B cell (primary cell): ENCODE measurements around the gene BHLHE40. TPM values are rescaled to one million over a fixed set of nuclear protein-coding genes. Genes with fewer than 3 reads are reported as not detected.
A peak's percentile ranks its signal among the peaks of the same experiment; 100 is the strongest.

ENCODE experiments used
- ATAC-seq: fragments of 200-7000 bp; cut with Tn5 transposase; one replicate; pipeline ENCODE4 v1.10.0; 2021; ENCODE audit warnings: low read depth, mild to moderate bottlenecking, moderate number of reproducible peaks, moderate library complexity
- CTCF ChIA-PET: fragments of 350-600 bp; sonication (Branson Sonifier 250); formaldehyde crosslinking; loops from one replicate; lab custom pipeline; 2021; ENCODE audit warnings: antibody characterized with exemption, inconsistent platforms; lab: Charles Lee
- POLR2A ChIA-PET: fragments of 350-600 bp; sonication (Branson Sonifier 250); formaldehyde crosslinking; loops from one replicate; lab custom pipeline; 2021; ENCODE audit warnings: antibody characterized with exemption; lab: Charles Lee
- DNase-seq: peaks from one replicate; pipeline ENCODE4 v3.0.0; 2013
- H2AFZ ChIP-seq: 2 replicates; pipeline ENCODE4 v1.6.1; 2012; ENCODE audit warnings: mild to moderate bottlenecking, low read depth, low read length; ENCODE audit not compliant: insufficient read depth, poor library complexity, severe bottlenecking
- H3K27ac ChIP-seq, 2 donors: 1 replicate in 1 of 2; 2 replicates in 1 of 2; pipeline ENCODE4 v1.5.1; 2012 to 2013; ENCODE audit warnings: low read length in 2 of 2, mild to moderate bottlenecking in 2 of 2, moderate library complexity in 1 of 2
- H3K27me3 ChIP-seq, 4 experiments: fragments of 200-600 bp in 1 of 4; sonication (generic) in 1 of 4; replicated peaks in 1 of 4; 1 replicate in 2 of 4; 2 replicates in 2 of 4; pipeline versions ENCODE4 v1.6.1 to v1.7.0; 2013 to 2016; ENCODE audit warnings: low read length in 3 of 4, mild to moderate bottlenecking in 2 of 4, mixed read lengths in 1 of 4, moderate library complexity in 1 of 4; ENCODE audit not compliant: insufficient read depth in 4 of 4, control insufficient read depth in 3 of 4; ENCODE audit errors: control extremely low read depth in 1 of 4
- H3K36me3 ChIP-seq, 2 experiments: replicated peaks in 1 of 2; 1 replicate in 1 of 2; 2 replicates in 1 of 2; pipeline versions ENCODE4 v1.6.1 to v1.7.1; 2013; ENCODE audit warnings: low read length in 1 of 2; ENCODE audit not compliant: insufficient read depth in 2 of 2, control insufficient read depth in 1 of 2; ENCODE audit errors: control extremely low read depth in 1 of 2, extremely low read depth in 1 of 2
- H3K4me1 ChIP-seq, 2 donors: fragments of 200-600 bp in 1 of 2; sonication (generic) in 1 of 2; 1 replicate in 1 of 2; 2 replicates in 1 of 2; pipeline versions ENCODE4 v1.5.1 to v1.6.1; 2013 to 2017; ENCODE audit warnings: low read length in 2 of 2; ENCODE audit not compliant: control insufficient read depth in 2 of 2, insufficient read depth in 2 of 2
- H3K4me2 ChIP-seq: replicated peaks from 2 replicates; pipeline ENCODE3; 2012; ENCODE audit warnings: mild to moderate bottlenecking, low read depth, low read length; ENCODE audit not compliant: poor library complexity, severe bottlenecking
- H3K4me3 ChIP-seq, 5 experiments: fragments of 200-600 bp in 1 of 5; sonication (generic) in 1 of 5; 1 replicate in 3 of 5; 2 replicates in 2 of 5; pipeline versions ENCODE4 v1.5.1 to v1.7.0; 2011 to 2016; ENCODE audit warnings: low read length in 4 of 5, mild to moderate bottlenecking in 4 of 5, low read depth in 2 of 5, control low read depth in 1 of 5, moderate library complexity in 1 of 5; ENCODE audit not compliant: insufficient read depth in 1 of 5; ENCODE audit errors: control extremely low read depth in 1 of 5, extremely low read depth in 1 of 5
- H3K79me2 ChIP-seq: fragments of 200-600 bp; sonication (generic); one replicate; pipeline ENCODE4 v1.6.0; 2016; ENCODE audit warnings: low read length; ENCODE audit not compliant: control insufficient read depth, insufficient read depth
- H3K9ac ChIP-seq: fragments of 200-600 bp; sonication (generic); 2 replicates; pipeline ENCODE4 v1.6.1; 2017; ENCODE audit warnings: mild to moderate bottlenecking, low read length, moderate library complexity
- H3K9me3 ChIP-seq, 3 donors: one replicate each; pipeline versions ENCODE4 v1.6.1 to v1.7.1; 2013; ENCODE audit warnings: low read length in 2 of 3; ENCODE audit not compliant: control insufficient read depth in 2 of 3, insufficient read depth in 1 of 3; ENCODE audit errors: control extremely low read depth in 1 of 3
- H4K20me1 ChIP-seq: 2 replicates; pipeline ENCODE4 v1.6.0; 2012; ENCODE audit warnings: mild to moderate bottlenecking, low read length; ENCODE audit not compliant: insufficient read depth, control insufficient read depth, poor library complexity, severe bottlenecking
- H3K27ac Mint-ChIP-seq: one replicate; pipeline ENCODE4 v1.8.0; 2021; ENCODE audit warnings: mixed read lengths
- H3K27me3 Mint-ChIP-seq: one replicate; pipeline ENCODE4 v1.8.0; 2021; ENCODE audit warnings: mixed read lengths
- H3K4me1 Mint-ChIP-seq: one replicate; pipeline ENCODE4 v1.8.0; 2021; ENCODE audit warnings: mixed read lengths
- H3K4me3 Mint-ChIP-seq: one replicate; pipeline ENCODE4 v1.8.0; 2021; ENCODE audit warnings: mixed read lengths
- H3K9me3 Mint-ChIP-seq: one replicate; pipeline ENCODE4 v1.8.0; 2022; ENCODE audit warnings: mixed read lengths; ENCODE audit not compliant: insufficient read depth
- CTCF ChIP-seq: fragments of 200-600 bp; IDR thresholded peaks from one replicate; pipeline ENCODE4 v1.8.0; 2022; ENCODE audit warnings: antibody characterized with exemption, mild to moderate bottlenecking
- EZH2 ChIP-seq: IDR thresholded peaks from 2 replicates; pipeline ENCODE4 v1.6.1; 2012; ENCODE audit warnings: borderline replicate concordance, low read depth, mild to moderate bottlenecking, moderate library complexity, low read length; ENCODE audit not compliant: insufficient read depth, poor library complexity, severe bottlenecking
- WGBS: methylation state at CpG from one replicate; pipeline ENCODE4 v1.1.5; 2013; ENCODE audit warnings: missing lambda C conversion rate; ENCODE audit not compliant: insufficient coverage; 5-methylcytosine and 5-hydroxymethylcytosine counted together
- intact Hi-C: fragments of 100-400 bp; cut with micrococcal nuclease; formaldehyde crosslinking; loops from one replicate; pipeline ENCODE4 v1.10.0; 2022
- polyA plus RNA-seq: library from polyadenylated mRNA; depleted of rRNA; stranded (reverse); fragments of >200 nt; gene quantifications from 2 replicates; pipeline ENCODE4 v1.2.3, GENCODE V29; 2012
- total RNA-seq, 2 donors: library from RNA; stranded (reverse); fragments of 120-200 nt in 1 of 2; gene quantifications; 1 replicate in 1 of 2; 2 replicates in 1 of 2; pipeline versions ENCODE4 v1.2.3 to v1.2.4, GENCODE V29; 2013 to 2022

Gene BHLHE40
- total and polyA plus RNA-seq, 2 donors (not counting 1 experiment from before 2014, with no cell fraction given), result 26.2 to 53.8 TPM

- no peaks in the 10 kb centered on the region for H3K36me3 ChIP-seq
- Mint-ChIP-seq H3K27me3 (no peaks in the 10 kb centered on the region), H3K4me3 (peak overlapping the region; percentile 76), H3K9me3 (no peaks in the 10 kb centered on the region), H3K4me1 (peaks cover 90% of the 10 kb centered on the region), H3K27ac (peak overlapping the region; percentile 94)
- no peaks in the 10 kb centered on the region for H3K79me2 ChIP-seq
- H2AFZ ChIP-seq, result peak overlapping the region; percentile 14
- H3K4me2 ChIP-seq, result peak overlapping the region; percentile 76
- DNase-seq (peak; percentile 94), ATAC-seq (peak; percentile 69)
- peak overlapping the region; percentile 53 for H3K9ac ChIP-seq
- ChIA-PET POLR2A (interaction anchor here (0.7 to 4.5 kb wide), 11 partner anchors 10 to 176 kb away, joined by 3 to 117 read pairs (median 5); partner anchors contain the start of genes BHLHE40 and EDEM1), CTCF (interaction anchor here (0.6 to 3.5 kb wide), 14 partner anchors 10 to 300 kb away, joined by 3 to 55 read pairs (median 6); partner anchors contain the start of gene BHLHE40)
- no peaks in the 10 kb centered on the region for H3K9me3 ChIP-seq
- H3K27ac ChIP-seq, result peak overlapping the region; percentile 95 to 96
- TF ChIP-seq CTCF (no peak), EZH2 (no peak)
- peaks cover 87 to 98% of the 10 kb centered on the region in 2 donors for H3K4me1 ChIP-seq
- WGBS, result 2% methylated on average over 11 of the region's 14 CpGs
- no peaks in the 10 kb centered on the region for H4K20me1 ChIP-seq
- intact Hi-C loops, result loop anchor here (1.0 to 5.0 kb wide), 8 partner anchors 15 to 185 kb away; partner anchors contain the start of gene ARL8B
- H3K27me3 ChIP-seq, result no peaks in the 10 kb centered on the region
- peak overlapping the region in 4 of 5 experiments; percentile 7 to 46 (median 38) for H3K4me3 ChIP-seq
Observed at GRCh38 chr3:5011555-5012256, 32.5 kb downstream of the BHLHE40 start.

- WGBS, result 0% methylated on average over 1 of the region's 2 CpGs
- Mint-ChIP-seq H3K9me3 (no peaks in the 10 kb centered on the region), H3K4me1 (peaks cover 90% of the 10 kb centered on the region), H3K4me3 (peak overlapping the region; percentile 76), H3K27ac (peak overlapping the region; percentile 94), H3K27me3 (no peaks in the 10 kb centered on the region)
- H3K9me3 ChIP-seq, result no peaks in the 10 kb centered on the region
- ChIA-PET CTCF (interaction anchor here (0.7 to 3.5 kb wide), 12 partner anchors 11 to 301 kb away, joined by 3 to 55 read pairs (median 7); partner anchors contain the start of gene BHLHE40), POLR2A (interaction anchor here (0.6 to 4.5 kb wide), 10 partner anchors 9 to 175 kb away, joined by 3 to 117 read pairs (median 5); partner anchors contain the start of genes BHLHE40 and EDEM1)
- intact Hi-C loops, result loop anchor here (2.0 to 5.0 kb wide), 3 partner anchors 14 to 110 kb away; partner anchors contain the start of gene ARL8B
- TF ChIP-seq CTCF (no peak), EZH2 (no peak)
- no peaks in the 10 kb centered on the region for H3K27me3 ChIP-seq
- H2AFZ ChIP-seq, result no peak overlapping the region
- H3K79me2 ChIP-seq, result no peaks in the 10 kb centered on the region
- peak overlapping the region; percentile 53 for H3K9ac ChIP-seq
- no peaks in the 10 kb centered on the region for H4K20me1 ChIP-seq
- H3K4me3 ChIP-seq, result peak overlapping the region in 3 of 5 experiments; percentile 19 to 34 (median 22)
- H3K4me1 ChIP-seq, result peaks cover 87 to 98% of the 10 kb centered on the region in 2 donors
- H3K4me2 ChIP-seq, result peak overlapping the region; percentile 76
- DNase-seq (peak; percentile 74), ATAC-seq (no peak)
- no peaks in the 10 kb centered on the region for H3K36me3 ChIP-seq
- peak overlapping the region; percentile 95 to 96 for H3K27ac ChIP-seq
Observed at GRCh38 chr3:5012367-5012766, 33.1 kb downstream of the BHLHE40 start.
